PC-9 (cell line): Measurements from ENCODE around the gene TMEM74B. TPM values are rescaled to one million over a fixed set of nuclear protein-coding genes. Genes with fewer than 3 reads are reported as not detected.

Experiments used
- BruUV-seq: library from RNA; stranded (reverse); fragments of 400-500 nt; replicated peaks from 2 replicates; lab custom pipeline; 2021; lab: Mats Ljungman, UMichigan
- CTCF ChIA-PET: fragments of 300-600 bp; sonication (Branson Sonifier 250); formaldehyde crosslinking; loops from one replicate; lab custom pipeline; 2022; ENCODE audit warnings: antibody characterized with exemption; lab: Charles Lee
- POLR2A ChIA-PET: fragments of 300-600 bp; sonication (Branson Sonifier 250); formaldehyde crosslinking; loops from one replicate; lab custom pipeline; 2022; ENCODE audit warnings: antibody characterized with exemption; ENCODE audit not compliant: unreplicated experiment; lab: Charles Lee
- DNase-seq, 2 experiments: peaks; one replicate each; pipeline versions ENCODE4 v3.0.0 to v3.0.0-alpha.2; 2015 to 2022; ENCODE audit warnings: mixed read lengths in 1 of 2
- H2AFZ ChIP-seq: fragments of 200-600 bp; sonication (generic); 2 replicates; pipeline ENCODE4 v1.8.1; 2017; ENCODE audit warnings: antibody characterized with exemption
- H3F3A ChIP-seq: fragments of 200-600 bp; sonication (generic); 2 replicates; pipeline ENCODE4 v1.8.1; 2017; ENCODE audit warnings: antibody characterized with exemption, mild to moderate bottlenecking, low read depth; ENCODE audit not compliant: insufficient read depth
- H3K27ac ChIP-seq: fragments of 200-600 bp; sonication (generic); 2 replicates; pipeline ENCODE4 v1.6.1; 2016; ENCODE audit warnings: mixed run types
- H3K27me3 ChIP-seq: fragments of 200-600 bp; sonication (generic); 2 replicates; pipeline ENCODE4 v1.6.1; 2016; ENCODE audit warnings: low read depth, mixed run types; ENCODE audit not compliant: insufficient read depth
- H3K36me3 ChIP-seq: fragments of 200-600 bp; sonication (generic); 2 replicates; pipeline ENCODE4 v1.6.1; 2016; ENCODE audit warnings: low read depth, mixed run types
- H3K4me1 ChIP-seq: fragments of 200-600 bp; sonication (generic); replicated peaks from 2 replicates; pipeline ENCODE4 v1.6.1; 2016; ENCODE audit warnings: mixed run types; ENCODE audit not compliant: insufficient read depth
- H3K4me2 ChIP-seq: fragments of 200-600 bp; sonication (generic); 2 replicates; pipeline ENCODE4 v1.6.1; 2017; ENCODE audit warnings: mixed run types
- H3K4me3 ChIP-seq: fragments of 200-600 bp; sonication (generic); 2 replicates; pipeline ENCODE4 v1.6.1; 2016; ENCODE audit warnings: mixed run types
- H3K79me2 ChIP-seq: fragments of 200-600 bp; sonication (generic); 2 replicates; pipeline ENCODE4 v1.6.1; 2017; ENCODE audit warnings: low read depth, mixed run types
- H3K9me2 ChIP-seq: fragments of 200-600 bp; sonication (generic); 2 replicates; pipeline ENCODE4 v1.8.1; 2017; ENCODE audit warnings: mild to moderate bottlenecking; ENCODE audit not compliant: insufficient read depth
- H3K9me3 ChIP-seq: fragments of 200-600 bp; sonication (generic); 2 replicates; pipeline ENCODE4 v1.8.1; 2016; ENCODE audit warnings: low read depth; ENCODE audit not compliant: insufficient read depth
- H4K20me1 ChIP-seq: fragments of 200-600 bp; sonication (generic); 2 replicates; pipeline ENCODE4 v1.8.1; 2017; ENCODE audit not compliant: insufficient read depth
- EZH2 ChIP-seq: fragments of 200-600 bp; sonication (generic); IDR thresholded peaks from 2 replicates; pipeline ENCODE4 v1.8.0; 2017; ENCODE audit warnings: antibody characterized with exemption, low read depth
- intact Hi-C: fragments of 100-400 bp; cut with micrococcal nuclease; formaldehyde crosslinking; loops from one replicate; pipeline ENCODE4 v1.10.0; 2022; ENCODE audit not compliant: unreplicated experiment
- total RNA-seq: library from RNA; stranded (reverse); gene quantifications from 2 replicates; pipeline ENCODE4 v1.2.3, GENCODE V29; 2021
- TF ChIP-seq, protein P1 (sequence below): fragments of 200-600 bp; sonication (generic); conservative IDR thresholded peaks from 2 replicates; pipeline ENCODE4 v1.6.1; 2017; ENCODE audit warnings: mixed run types, antibody characterized with exemption, mild to moderate bottlenecking, moderate library complexity

TMEM74B gene
- total RNA-seq, 1 experiment from 2014 or later: 0.44 TPM

GRCh38 chr20:1130847-1131246 is 53.9 kb downstream of the TMEM74B start:
- Histone ChIP-seq H2AFZ (no peak overlapping the region), H3K9me3 (no peaks in the 10 kb centered on the region), H3F3A (no peaks in the 10 kb centered on the region), H3K36me3 (peaks cover 21% of the 10 kb centered on the region), H3K27me3 (no peaks in the 10 kb centered on the region), H3K4me3 (no peak overlapping the region), H4K20me1 (peaks cover 15% of the 10 kb centered on the region), H3K9me2 (no peaks in the 10 kb centered on the region), H3K79me2 (no peaks in the 10 kb centered on the region), H3K27ac (no peak overlapping the region), H3K4me2 (no peak overlapping the region), H3K4me1 (no peaks in the 10 kb centered on the region)
- ChIA-PET CTCF (no interaction called here), POLR2A (no interaction called here)
- DNase-seq: no peak
- intact Hi-C loops: no loop called here
- TF ChIP-seq, protein P1, sequence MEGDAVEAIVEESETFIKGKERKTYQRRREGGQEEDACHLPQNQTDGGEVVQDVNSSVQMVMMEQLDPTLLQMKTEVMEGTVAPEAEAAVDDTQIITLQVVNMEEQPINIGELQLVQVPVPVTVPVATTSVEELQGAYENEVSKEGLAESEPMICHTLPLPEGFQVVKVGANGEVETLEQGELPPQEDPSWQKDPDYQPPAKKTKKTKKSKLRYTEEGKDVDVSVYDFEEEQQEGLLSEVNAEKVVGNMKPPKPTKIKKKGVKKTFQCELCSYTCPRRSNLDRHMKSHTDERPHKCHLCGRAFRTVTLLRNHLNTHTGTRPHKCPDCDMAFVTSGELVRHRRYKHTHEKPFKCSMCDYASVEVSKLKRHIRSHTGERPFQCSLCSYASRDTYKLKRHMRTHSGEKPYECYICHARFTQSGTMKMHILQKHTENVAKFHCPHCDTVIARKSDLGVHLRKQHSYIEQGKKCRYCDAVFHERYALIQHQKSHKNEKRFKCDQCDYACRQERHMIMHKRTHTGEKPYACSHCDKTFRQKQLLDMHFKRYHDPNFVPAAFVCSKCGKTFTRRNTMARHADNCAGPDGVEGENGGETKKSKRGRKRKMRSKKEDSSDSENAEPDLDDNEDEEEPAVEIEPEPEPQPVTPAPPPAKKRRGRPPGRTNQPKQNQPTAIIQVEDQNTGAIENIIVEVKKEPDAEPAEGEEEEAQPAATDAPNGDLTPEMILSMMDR: no peak
- TF ChIP-seq EZH2: no peak
- BruUV-seq: no TSS peak

Other genes starting within 250 kb of the TMEM74B start
- gene RSPO4, start 182.7 kb downstream of the TMEM74B start, total RNA-seq: not detected in 2 replicates
- 166 and 186 TPM in 2 replicates for gene PSMF1, start 66.4 kb downstream of the TMEM74B start, total RNA-seq
- gene C20orf202, start 18.5 kb upstream of the TMEM74B start, total RNA-seq: not detected in 2 replicates
- gene RAD21L1, start 41.1 kb upstream of the TMEM74B start, total RNA-seq: 0.60 TPM in 1 of 2 replicates, not detected in the other
- 3.4 and 4.0 TPM in 2 replicates for gene SNPH, start 81.3 kb upstream of the TMEM74B start, total RNA-seq
- gene SDCBP2, start 144.2 kb upstream of the TMEM74B start, total RNA-seq: 12.3 and 14.8 TPM in 2 replicates
- gene FKBP1A, start 208.1 kb upstream of the TMEM74B start, total RNA-seq: 248 and 320 TPM in 2 replicates